HG03378 (cell line): ENCODE results near the gene PNMA1.

Source experiments
- ATAC-seq: cut with Tn5 transposase; IDR thresholded peaks from one replicate; pipeline ENCODE4 v1.9.1; 2021; ENCODE audit warnings: mild to moderate bottlenecking, moderate library complexity; ENCODE audit not compliant: unreplicated experiment

The PNMA1 gene

DNA sequence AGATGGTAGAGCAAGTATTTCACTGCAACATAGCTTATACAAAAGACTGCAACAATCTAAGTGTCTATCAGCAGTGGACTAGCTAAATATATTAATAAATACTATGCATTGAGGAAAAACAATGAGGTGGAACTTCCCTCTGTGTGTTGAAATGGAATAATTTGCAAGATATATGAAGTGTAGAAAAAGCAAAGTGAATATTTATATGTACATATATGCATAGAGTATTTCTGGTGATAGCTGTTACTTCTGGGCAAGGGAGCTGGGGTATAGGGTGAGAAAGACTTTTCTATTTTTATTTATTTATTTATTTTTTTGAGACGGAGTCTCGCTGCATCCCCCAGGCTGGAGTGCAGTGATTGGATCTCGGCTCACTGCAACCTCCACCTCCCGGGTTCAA lies 35.5 kb downstream of the PNMA1 start:
- no peak for ATAC-seq

- no peak for ATAC-seq
Observed at GRCh38 chr14:73674986-73675385, 39.2 kb downstream of the PNMA1 start.

GRCh38 chr14:73667854-73668253 lies 46.3 kb downstream of the PNMA1 start:
- ATAC-seq: no peak

DNA sequence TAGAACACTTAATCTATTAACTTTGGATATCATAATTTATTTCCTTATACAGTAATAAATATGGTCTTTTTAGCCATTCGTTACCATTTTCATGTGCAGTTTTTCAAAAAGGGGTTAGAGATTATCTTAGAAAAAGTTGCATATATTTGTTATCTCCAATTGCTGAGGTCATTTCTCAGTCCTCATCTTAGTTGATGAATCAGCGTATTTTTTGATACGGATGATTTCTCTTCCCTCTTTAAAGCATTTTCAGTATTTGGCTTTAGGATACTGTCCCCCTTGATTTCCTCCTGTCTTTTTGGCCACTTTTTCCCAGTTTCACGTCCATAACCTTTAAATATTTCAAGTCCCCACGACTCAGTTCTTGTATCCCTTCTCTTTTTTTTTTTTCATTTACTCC lies 47.6 kb downstream of the PNMA1 start:
- ATAC-seq: no peak

DNA sequence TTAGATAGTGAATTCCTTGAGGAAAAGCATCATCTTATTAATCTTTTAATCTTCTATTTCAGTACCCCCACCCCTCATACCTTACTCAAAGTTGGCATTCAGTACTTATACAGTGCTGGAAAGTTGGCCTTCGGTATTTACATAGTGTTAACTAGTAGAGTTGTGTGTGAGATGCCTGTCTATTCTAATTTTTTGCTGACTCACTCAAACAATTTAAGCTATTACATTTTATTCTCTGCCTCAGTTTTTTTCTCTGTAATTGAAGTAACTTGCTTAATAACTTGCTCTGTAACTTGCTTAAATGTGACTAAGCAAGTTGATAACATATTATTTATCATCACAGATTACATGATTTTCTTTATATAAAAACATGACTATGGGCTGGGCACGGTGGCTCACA lies 49.1 kb downstream of the PNMA1 start:
- no peak for ATAC-seq

- ATAC-seq: no peak
Observed at GRCh38 chr14:73663548-73664212, 50.5 kb downstream of the PNMA1 start.

- no peak for ATAC-seq
Observed at GRCh38 chr14:73662487-73662943, 51.7 kb downstream of the PNMA1 start.

- ATAC-seq: no peak
Observed at GRCh38 chr14:73661872-73662271, 52.3 kb downstream of the PNMA1 start.
